Lung (tissue), 12 donors: ENCODE data around the gene ACSL1. TPM values are rescaled to one million over a fixed set of nuclear protein-coding genes. Genes with fewer than 3 reads are reported as not detected.
A peak's percentile ranks its signal among the peaks of the same experiment; 100 is the strongest.

Source experiments
- ATAC-seq: fragments of 200-7000 bp; cut with Tn5 transposase; one replicate; pipeline ENCODE4 v1.9.1; 2020; ENCODE audit warnings: moderate number of reproducible peaks; ENCODE audit not compliant: insufficient read depth, low FRiP score
- DNase-seq, 3 donors: peaks; one replicate each; pipeline ENCODE4 v3.0.0-alpha.2; 2013 to 2017
- H3K27ac ChIP-seq, 2 donors: one replicate each; pipeline ENCODE4 v1.5.1; 2013; ENCODE audit warnings: mild to moderate bottlenecking in 2 of 2, moderate library complexity in 2 of 2, control low read depth in 1 of 2, inconsistent platforms in 1 of 2, low read depth in 1 of 2, low read length in 1 of 2
- H3K27me3 ChIP-seq, 3 donors: one replicate each; pipeline ENCODE4 v1.5.1; 2013; ENCODE audit warnings: low read length in 2 of 3; ENCODE audit not compliant: control insufficient read depth in 3 of 3, insufficient read depth in 3 of 3
- H3K36me3 ChIP-seq, 4 donors: one replicate each; pipeline ENCODE4 v1.5.1; 2013; ENCODE audit warnings: low read length in 4 of 4, mild to moderate bottlenecking in 1 of 4, moderate library complexity in 1 of 4; ENCODE audit not compliant: control insufficient read depth in 4 of 4, insufficient read depth in 4 of 4
- H3K4me1 ChIP-seq, 5 donors: one replicate each; pipeline ENCODE4 v1.5.1; 2013; ENCODE audit warnings: low read length in 5 of 5, mild to moderate bottlenecking in 2 of 5, moderate library complexity in 1 of 5; ENCODE audit not compliant: control insufficient read depth in 5 of 5, insufficient read depth in 5 of 5
- H3K4me3 ChIP-seq: one replicate; pipeline ENCODE4 v1.5.1; 2013; ENCODE audit warnings: mild to moderate bottlenecking, control low read depth, moderate library complexity
- H3K9ac ChIP-seq, 2 donors: one replicate each; pipeline ENCODE4 v1.5.1; 2013; ENCODE audit warnings: low read length in 2 of 2, control low read depth in 1 of 2; ENCODE audit not compliant: insufficient read depth in 1 of 2
- H3K9me3 ChIP-seq, 4 donors: one replicate each; pipeline ENCODE4 v1.5.1; 2013; ENCODE audit warnings: low read length in 3 of 4, mild to moderate bottlenecking in 1 of 4, moderate library complexity in 1 of 4; ENCODE audit not compliant: control insufficient read depth in 4 of 4, insufficient read depth in 3 of 4
- CTCF ChIP-seq: IDR thresholded peaks from 2 replicates; pipeline ENCODE4 v1.5.1; 2012; ENCODE audit warnings: mild to moderate bottlenecking; ENCODE audit errors: control extremely low read depth, extremely low read depth
- WGBS, 2 donors: extraction: QIAGEN DNeasy Blood & Tissue Kit; methylation state at CpG; one replicate each; pipeline ENCODE4 v1.1.7; 2013; 5-methylcytosine and 5-hydroxymethylcytosine counted together
- polyA plus RNA-seq, 2 donors: library from polyadenylated mRNA; stranded (reverse); fragments of 200-250 nt; gene quantifications; one replicate each; pipeline ENCODE4 v1.2.1, GENCODE V29; 2013
- total RNA-seq, 2 donors: library from RNA; depleted of rRNA in 1 of 2; stranded (reverse); fragments of >200 nt in 1 of 2; gene quantifications; one replicate each; pipeline ENCODE4 v1.2.1, GENCODE V29; 2014 to 2021
- donor health status: control.
- donor health status: control.
- donor health status: Bipolar disorder and iron deficiency.
- donor health status: healthy.
- donor health status: DM: yes; HTN: yes; CAD: no.

The ACSL1 gene
- total and polyA plus RNA-seq, 4 donors: 89.5 to 731 (median 188) TPM

DNA sequence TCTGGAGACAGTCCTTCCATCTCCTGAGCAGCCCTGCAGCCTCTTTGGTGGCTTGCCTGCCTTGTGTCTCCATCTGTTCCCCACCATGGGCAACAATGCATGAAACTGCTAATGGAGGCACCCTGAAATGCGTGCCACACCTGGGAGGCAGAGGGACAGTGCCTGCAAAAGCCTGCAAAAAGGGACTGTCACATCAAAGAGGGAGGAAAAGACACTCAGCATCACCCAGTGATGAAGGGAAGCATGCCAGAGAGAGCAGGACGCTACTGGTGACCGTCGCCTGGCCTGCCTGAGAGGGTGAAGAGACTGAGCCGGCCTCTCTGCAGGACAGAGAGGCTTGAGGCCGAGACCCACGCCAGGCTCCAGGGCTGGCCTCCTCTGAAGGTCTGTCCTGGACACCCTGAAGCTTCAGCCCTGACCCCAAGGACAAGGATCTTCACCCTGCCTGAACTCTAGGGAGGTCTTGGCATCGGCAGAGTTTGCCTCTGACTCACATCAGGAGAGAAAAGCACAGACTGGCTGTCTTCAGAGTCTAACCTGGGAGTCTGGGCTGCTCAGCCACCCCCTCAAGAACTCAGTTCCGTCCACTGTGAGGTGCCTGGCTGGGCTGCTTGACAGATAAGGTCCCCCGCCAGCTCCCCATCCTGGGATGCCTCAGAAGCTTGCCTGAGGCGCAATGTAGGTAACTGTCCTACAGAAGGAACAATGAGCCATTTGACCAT is 8.1 kb downstream of the ACSL1 start:
- 93 to 94% methylated on average over 11 of the region's 11 CpGs for WGBS, 2 donors
- DNase-seq: no peak
- Histone ChIP-seq H3K36me3 (no peaks in the 10 kb centered on the region), H3K4me3 (no peak overlapping the region), H3K9me3 (no peaks in the 10 kb centered on the region), H3K4me1 (peaks cover 3 to 25% (median 8%) of the 10 kb centered on the region in 5 donors), H3K27ac (peak overlapping the region in 1 of 2 donors; percentile 64), H3K9ac (no peak overlapping the region), H3K27me3 (peaks cover 0 to 3% (median 0%) of the 10 kb centered on the region in 3 donors)
- ATAC-seq: no peak
- no peak for TF ChIP-seq CTCF

GRCh38 chr4:184816962-184817361 is 8.8 kb downstream of the ACSL1 start:
- Histone ChIP-seq H3K36me3 (no peaks in the 10 kb centered on the region), H3K4me3 (no peak overlapping the region), H3K9me3 (no peaks in the 10 kb centered on the region), H3K4me1 (peaks cover 3 to 29% (median 8%) of the 10 kb centered on the region in 5 donors), H3K27me3 (peaks cover 0 to 3% (median 0%) of the 10 kb centered on the region in 3 donors), H3K9ac (no peak overlapping the region), H3K27ac (peak overlapping the region in 1 of 2 donors; percentile 61)
- DNase-seq (no peak), ATAC-seq (no peak)
- no peak for TF ChIP-seq CTCF

DNA sequence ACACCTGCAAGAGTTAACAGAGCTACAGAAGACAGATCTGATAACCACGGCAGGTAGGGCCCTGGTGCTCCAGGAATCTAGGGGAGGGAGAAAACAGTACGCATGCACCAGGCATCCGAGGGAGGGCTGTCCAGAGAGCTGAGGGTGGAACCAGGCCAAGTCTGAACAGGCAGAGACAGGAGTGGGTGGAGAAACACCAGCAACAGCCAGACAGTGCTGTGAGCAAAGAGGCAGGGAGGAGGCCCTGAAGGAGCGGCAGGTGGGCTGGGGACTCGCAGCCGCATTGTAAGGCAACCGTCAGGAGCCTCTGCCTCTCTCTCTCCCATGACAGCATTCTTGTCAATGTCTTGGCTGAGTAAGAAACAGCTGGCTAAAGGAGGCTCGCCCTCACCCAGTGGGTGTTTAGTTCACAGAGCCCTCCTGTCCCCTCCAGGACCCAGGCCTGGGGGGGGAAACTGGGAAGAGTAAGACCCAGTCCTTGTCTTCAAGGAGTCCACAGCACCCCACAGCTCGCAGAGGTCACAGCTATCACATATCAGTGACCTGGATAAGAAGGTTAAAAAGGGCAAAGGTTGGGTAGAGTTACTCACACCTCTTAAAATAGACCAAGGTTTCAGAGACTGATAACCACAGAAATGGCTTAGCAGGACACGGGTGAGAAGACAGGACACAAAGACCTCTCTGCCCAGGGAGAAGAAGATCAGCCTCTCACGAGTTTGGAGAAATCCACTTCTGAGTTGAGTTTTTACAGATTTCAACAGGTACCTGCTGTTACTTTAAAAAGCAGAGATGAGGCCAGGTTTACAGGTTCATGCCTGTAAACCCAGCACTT is 10.5 kb downstream of the ACSL1 start:
- H3K27ac ChIP-seq: peak overlapping the region; percentile 48 to 98
- no peak for TF ChIP-seq CTCF
- peaks cover 3 to 28% (median 8%) of the 10 kb centered on the region in 5 donors for H3K4me1 ChIP-seq
- 32 to 39% methylated on average over 11 of the region's 11 CpGs for WGBS, 2 donors
- no peak overlapping the region for H3K9ac ChIP-seq
- no peak overlapping the region for H3K4me3 ChIP-seq
- no peaks in the 10 kb centered on the region for H3K36me3 ChIP-seq
- ATAC-seq (peak; percentile 51), DNase-seq (peak; percentile 52 to 79 (median 66))
- H3K9me3 ChIP-seq: no peaks in the 10 kb centered on the region
- H3K27me3 ChIP-seq: peaks cover 0 to 3% (median 0%) of the 10 kb centered on the region in 3 donors
